NK-92 (cell line): ENCODE data around the gene ZNF813.

Experiments used
- DNase-seq: peaks from one replicate; lab custom pipeline; 2025; ENCODE audit not compliant: unreplicated experiment; lab: John Stamatoyannopoulos, UW

ZNF813 gene

GRCh38 chr19:53520163-53520546 lies 52.6 kb downstream of the ZNF813 start:
- DNase-seq: no peak

GRCh38 chr19:53520547-53521372 lies 53.2 kb downstream of the ZNF813 start:
- DNase-seq: peak; percentile 38

GRCh38 chr19:53521373-53522202 lies 54.1 kb downstream of the ZNF813 start:
- no peak for DNase-seq

GRCh38 chr19:53525922-53526321 lies 58.4 kb downstream of the ZNF813 start:
- no peak for DNase-seq

GRCh38 chr19:53530622-53531021 lies 63.1 kb downstream of the ZNF813 start:
- DNase-seq: no peak

- DNase-seq: no peak
Measured at GRCh38 chr19:53531457-53531856, 63.9 kb downstream of the ZNF813 start.

GRCh38 chr19:53532362-53532761 lies 64.8 kb downstream of the ZNF813 start:
- no peak for DNase-seq

GRCh38 chr19:53536225-53536548 lies 68.7 kb downstream of the ZNF813 start:
- DNase-seq: no peak

- no peak for DNase-seq
Measured at GRCh38 chr19:53537121-53537520, 69.6 kb downstream of the ZNF813 start.

- peak; percentile 57 for DNase-seq
Measured at GRCh38 chr19:53537521-53538377, 70.2 kb downstream of the ZNF813 start, which contains the start of gene ZNF331. TSS of gene ZNF331 (plus strand) at chr19:53538145. CDS start at chr19:53569377, 31,232 bp downstream.

- DNase-seq: no peak
Measured at GRCh38 chr19:53538378-53539109, 71.0 kb downstream of the ZNF813 start.

GRCh38 chr19:53540091-53540490 lies 72.6 kb downstream of the ZNF813 start:
- no peak for DNase-seq

- no peak for DNase-seq
Measured at GRCh38 chr19:53541971-53542370, 74.4 kb downstream of the ZNF813 start.

GRCh38 chr19:53545271-53546065 lies 77.9 kb downstream of the ZNF813 start:
- DNase-seq: no peak
